ENCODE data around the gene FOXA3. TPM values are rescaled to one million over a fixed set of nuclear protein-coding genes. Genes with fewer than 3 reads are reported as not detected.

The FOXA3 gene
- total and polyA plus RNA-seq, 9 donors, result 0.04 to 0.26 TPM; not detected in 7

DNA sequence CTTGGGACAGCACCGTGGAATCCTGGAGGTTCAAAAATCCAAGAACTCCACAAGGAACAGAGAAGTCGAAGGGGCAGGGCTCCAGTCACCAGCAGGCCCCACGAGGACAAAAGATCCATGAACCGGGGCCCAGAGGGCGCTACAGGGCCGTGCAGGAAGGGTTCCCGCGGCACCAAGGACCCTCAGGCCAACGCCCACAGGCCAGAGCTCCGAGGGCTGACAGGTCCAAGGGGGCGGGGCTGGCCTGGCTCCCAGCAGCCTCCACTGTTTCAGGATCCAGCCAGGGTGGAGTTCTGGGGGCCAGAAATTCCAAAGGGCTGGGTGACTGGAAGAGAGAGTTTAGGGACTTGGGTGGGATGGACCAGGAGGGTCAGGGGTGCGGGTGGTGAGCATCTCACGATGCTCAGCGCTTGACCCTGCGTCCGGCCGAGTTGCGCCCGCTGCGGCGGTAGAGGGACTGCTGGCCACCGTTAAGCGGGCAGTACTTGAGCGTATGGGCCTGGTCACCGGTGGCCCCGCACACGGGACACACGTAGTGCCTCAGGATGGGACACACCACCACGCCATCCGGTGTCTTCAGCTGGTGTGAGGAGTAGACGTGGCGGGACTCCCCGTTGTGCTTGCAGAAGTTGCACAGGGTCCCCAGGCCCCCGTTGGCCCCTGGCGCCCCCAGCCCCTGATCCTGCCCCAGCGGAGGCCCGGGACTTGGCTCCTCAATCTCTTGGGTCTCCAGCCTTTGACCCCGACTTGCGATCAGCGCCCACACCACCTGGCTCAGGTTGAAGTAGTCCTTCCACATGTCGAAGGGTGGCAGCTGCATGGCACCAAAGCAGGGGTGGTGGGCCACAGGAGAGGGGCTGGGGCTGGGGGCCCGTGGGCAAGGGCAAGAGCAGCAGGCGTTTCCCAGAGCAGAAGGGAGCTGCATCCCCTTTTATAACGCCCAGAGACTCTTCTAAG is 50.0 kb downstream of the FOXA3 start, which contains the start of gene NANOS2:
Gene NANOS2 (minus strand): TSS at position 905 of the 957 bp plus-strand sequence. CDS start 85 bp downstream, at position 820.
- H3K27me3 ChIP-seq, result no peaks in the 10 kb centered on the region
- H3K4me1 ChIP-seq (ENCODE audit: insufficient read depth), result no peaks in the 10 kb centered on the region
- DNase-seq, result no peak
- H3K4me3 ChIP-seq, result no peak within 1 kb of the TSS
- no peaks in the 10 kb centered on the region for H3K9me3 ChIP-seq
- TF ChIP-seq POLR2A (IDR thresholded peaks at IDR 0.05), result no peak
- TF ChIP-seq, protein P1, sequence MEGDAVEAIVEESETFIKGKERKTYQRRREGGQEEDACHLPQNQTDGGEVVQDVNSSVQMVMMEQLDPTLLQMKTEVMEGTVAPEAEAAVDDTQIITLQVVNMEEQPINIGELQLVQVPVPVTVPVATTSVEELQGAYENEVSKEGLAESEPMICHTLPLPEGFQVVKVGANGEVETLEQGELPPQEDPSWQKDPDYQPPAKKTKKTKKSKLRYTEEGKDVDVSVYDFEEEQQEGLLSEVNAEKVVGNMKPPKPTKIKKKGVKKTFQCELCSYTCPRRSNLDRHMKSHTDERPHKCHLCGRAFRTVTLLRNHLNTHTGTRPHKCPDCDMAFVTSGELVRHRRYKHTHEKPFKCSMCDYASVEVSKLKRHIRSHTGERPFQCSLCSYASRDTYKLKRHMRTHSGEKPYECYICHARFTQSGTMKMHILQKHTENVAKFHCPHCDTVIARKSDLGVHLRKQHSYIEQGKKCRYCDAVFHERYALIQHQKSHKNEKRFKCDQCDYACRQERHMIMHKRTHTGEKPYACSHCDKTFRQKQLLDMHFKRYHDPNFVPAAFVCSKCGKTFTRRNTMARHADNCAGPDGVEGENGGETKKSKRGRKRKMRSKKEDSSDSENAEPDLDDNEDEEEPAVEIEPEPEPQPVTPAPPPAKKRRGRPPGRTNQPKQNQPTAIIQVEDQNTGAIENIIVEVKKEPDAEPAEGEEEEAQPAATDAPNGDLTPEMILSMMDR (IDR thresholded peaks at IDR 0.05), result no peak
- no peak for TF ChIP-seq EP300 (IDR thresholded peaks at IDR 0.05)
- H3K36me3 ChIP-seq, result no peaks in the 10 kb centered on the region
- 57 to 66% (median 59%) methylated on average over 44 of the region's 44 CpGs for WGBS, 3 donors
- H3K27ac ChIP-seq, result no peak within 1 kb of the TSS
- intact Hi-C loops (cut with DNase I), result loop anchor here in 1 of 4 donors (10.0 kb wide), 1 partner anchor 91 kb away; no protein-coding TSS in a partner anchor

DNA sequence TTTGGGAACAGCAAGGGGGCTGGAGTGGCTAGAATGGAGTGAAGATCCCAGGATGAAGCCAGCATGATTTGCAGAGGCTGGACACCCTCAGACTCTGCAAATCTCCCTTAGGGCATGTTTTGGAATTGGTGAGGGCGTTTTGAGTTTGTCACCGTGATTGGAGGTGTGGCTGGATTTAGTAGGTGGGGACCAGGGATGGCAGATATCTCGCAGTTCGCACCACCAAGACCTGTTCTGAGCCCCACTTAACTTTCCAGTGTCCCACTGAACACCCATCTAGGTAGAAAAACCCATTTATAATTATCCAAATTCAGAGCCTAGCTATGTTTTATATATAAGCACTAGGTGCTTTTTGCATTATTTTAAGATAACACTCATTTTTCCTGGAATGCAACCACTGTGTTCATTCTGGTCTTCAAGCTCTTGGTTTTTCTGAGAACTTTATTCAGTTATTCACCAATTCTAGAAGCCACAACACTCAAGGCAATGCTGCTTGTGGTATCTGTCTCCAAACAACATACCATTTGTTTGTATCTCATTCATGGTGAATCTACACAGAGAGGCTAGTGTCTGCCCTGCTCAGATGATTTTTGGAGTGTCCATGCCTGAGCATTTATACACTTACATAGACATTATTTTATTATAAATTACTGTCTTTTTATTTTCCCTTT is 53.4 kb downstream of the FOXA3 start:
- intact Hi-C loops (cut with DNase I), result loop anchor here in 1 of 4 donors (10.0 kb wide), 1 partner anchor 87 kb away; no protein-coding TSS in a partner anchor
- WGBS, 3 donors, result 56 to 62% (median 57%) methylated on average over 4 of the region's 4 CpGs
- H3K4me1 ChIP-seq (ENCODE audit: insufficient read depth), result no peaks in the 10 kb centered on the region
- no peaks in the 10 kb centered on the region for H3K27me3 ChIP-seq
- no peak overlapping the region for H3K4me3 ChIP-seq
- H3K36me3 ChIP-seq, result no peaks in the 10 kb centered on the region
- no peaks in the 10 kb centered on the region for H3K9me3 ChIP-seq
- DNase-seq, result no peak
- H3K27ac ChIP-seq, result no peak overlapping the region
- TF ChIP-seq, protein P1 (IDR thresholded peaks at IDR 0.05), result no peak
- TF ChIP-seq EP300 (IDR thresholded peaks at IDR 0.05) (no peak), POLR2A (IDR thresholded peaks at IDR 0.05) (no peak)

DNA sequence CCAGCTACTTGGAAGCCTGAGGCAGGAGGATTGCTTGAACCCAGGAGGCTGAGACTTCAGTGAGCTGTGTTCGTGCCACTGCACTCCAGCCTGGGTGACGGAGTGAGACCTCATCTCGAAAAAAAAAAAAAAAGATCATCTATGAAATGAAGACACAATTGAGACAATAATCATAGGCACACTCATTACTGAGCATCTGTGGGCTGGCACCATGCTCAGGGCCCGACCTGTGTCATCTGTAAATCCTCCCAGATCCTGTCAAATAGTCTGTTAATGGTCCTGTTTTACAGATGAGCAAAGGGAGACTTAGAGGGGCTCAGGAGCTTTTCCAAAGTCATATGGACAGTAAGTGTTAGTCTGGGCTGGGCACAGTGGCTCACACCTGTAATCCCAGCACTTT is 54.6 kb downstream of the FOXA3 start:
- Histone ChIP-seq H3K36me3 (no peaks in the 10 kb centered on the region), H3K4me1 (ENCODE audit: insufficient read depth) (no peaks in the 10 kb centered on the region), H3K9me3 (no peaks in the 10 kb centered on the region), H3K4me3 (no peak overlapping the region), H3K27ac (no peak overlapping the region), H3K27me3 (no peaks in the 10 kb centered on the region)
- no peak for DNase-seq
- 53 to 63% (median 61%) methylated on average over 4 of the region's 4 CpGs for WGBS, 3 donors
- TF ChIP-seq EP300 (IDR thresholded peaks at IDR 0.05) (no peak), POLR2A (IDR thresholded peaks at IDR 0.05) (no peak)
- TF ChIP-seq, protein P1 (IDR thresholded peaks at IDR 0.05), result no peak
- intact Hi-C loops (cut with DNase I), result loop anchor here in 1 of 4 donors (10.0 kb wide), 1 partner anchor 86 kb away; no protein-coding TSS in a partner anchor

DNA sequence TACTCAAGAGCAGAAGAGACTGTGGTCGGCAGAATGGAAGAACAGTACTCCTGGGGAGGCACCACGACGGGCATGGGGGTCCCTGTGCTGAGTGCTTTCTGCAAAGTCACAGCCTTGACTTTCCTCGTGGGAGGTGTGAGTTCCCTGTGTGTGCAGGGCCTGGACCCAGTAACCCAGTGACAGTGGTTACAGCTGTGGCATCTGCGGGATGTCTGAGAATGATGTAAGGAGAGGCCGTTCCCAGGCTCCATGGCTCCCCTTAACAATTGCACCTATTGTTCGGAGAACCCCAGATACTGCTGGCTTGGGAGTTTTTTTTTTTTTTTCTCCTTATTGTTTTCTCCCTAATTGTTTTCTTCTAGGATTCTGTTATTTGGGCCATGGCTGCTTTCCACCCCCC is 55.6 kb downstream of the FOXA3 start:
- TF ChIP-seq EP300 (IDR thresholded peaks at IDR 0.05), result no peak
- TF ChIP-seq, protein P1 (IDR thresholded peaks at IDR 0.05), result no peak
- no peak for TF ChIP-seq POLR2A (IDR thresholded peaks at IDR 0.05)
- WGBS, 3 donors, result 51 to 69% (median 57%) methylated on average over 7 of the region's 7 CpGs
- Histone ChIP-seq H3K27me3 (no peaks in the 10 kb centered on the region), H3K36me3 (no peaks in the 10 kb centered on the region), H3K4me1 (ENCODE audit: insufficient read depth) (no peaks in the 10 kb centered on the region), H3K9me3 (no peaks in the 10 kb centered on the region), H3K27ac (no peak overlapping the region), H3K4me3 (no peak overlapping the region)
- no peak for DNase-seq
- intact Hi-C loops (cut with DNase I), result loop anchor here in 1 of 4 donors (10.0 kb wide), 1 partner anchor 85 kb away; no protein-coding TSS in a partner anchor
